Posterior cingulate gyrus (tissue), 11 donors: ENCODE results near the gene INPP5J.
"Not testable (repeated sequence)": the region's sequence is repeated elsewhere in the genome, so short reads cannot be mapped to it uniquely, and the experiment has no call there.

ENCODE experiments used
- DNase-seq, 10 donors: peaks; one replicate each; pipeline versions ENCODE4 v3.0.0 to v3.0.0-alpha.2; 2020 to 2021; ENCODE audit warnings: mixed read lengths in 3 of 10
- intact Hi-C: fragments of 100-400 bp; cut with DNase I; formaldehyde crosslinking; loops from one replicate; pipeline ENCODE4 v1.15.1; 2023

Gene INPP5J

DNA sequence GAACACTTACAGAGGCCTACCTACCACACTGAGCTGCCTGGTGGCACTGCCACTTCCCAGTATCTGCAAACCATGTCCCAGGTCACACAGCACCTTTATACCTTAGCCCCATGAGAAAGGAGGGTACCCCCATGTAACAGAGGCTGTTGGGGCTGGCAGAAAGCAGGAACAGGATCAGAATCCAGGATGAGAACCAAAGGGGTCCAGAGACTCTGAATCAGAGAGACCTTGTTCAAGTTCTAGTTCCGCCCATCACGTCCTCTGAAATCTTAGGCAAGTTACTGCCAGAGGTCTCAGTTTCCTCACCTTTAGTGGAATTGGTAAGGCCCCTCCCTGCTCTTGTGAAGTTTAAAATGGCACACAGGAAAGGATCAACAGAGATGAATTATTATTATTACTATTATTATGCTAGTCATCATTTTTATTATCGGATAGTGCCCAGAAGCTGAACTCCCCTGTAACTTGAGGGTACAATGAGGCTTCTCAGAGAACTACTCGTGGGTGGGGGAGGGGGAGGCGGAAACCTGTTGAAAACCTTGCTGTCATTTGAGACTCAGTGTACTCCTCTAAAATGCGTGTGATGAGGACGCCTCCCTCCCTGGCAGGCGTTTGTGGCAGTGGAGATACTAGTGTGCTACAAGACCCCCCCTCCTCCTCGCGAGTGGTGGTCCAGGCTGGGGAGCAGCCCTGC lies 24.7 kb upstream of the INPP5J start:
- intact Hi-C loops, result no loop called here

DNA sequence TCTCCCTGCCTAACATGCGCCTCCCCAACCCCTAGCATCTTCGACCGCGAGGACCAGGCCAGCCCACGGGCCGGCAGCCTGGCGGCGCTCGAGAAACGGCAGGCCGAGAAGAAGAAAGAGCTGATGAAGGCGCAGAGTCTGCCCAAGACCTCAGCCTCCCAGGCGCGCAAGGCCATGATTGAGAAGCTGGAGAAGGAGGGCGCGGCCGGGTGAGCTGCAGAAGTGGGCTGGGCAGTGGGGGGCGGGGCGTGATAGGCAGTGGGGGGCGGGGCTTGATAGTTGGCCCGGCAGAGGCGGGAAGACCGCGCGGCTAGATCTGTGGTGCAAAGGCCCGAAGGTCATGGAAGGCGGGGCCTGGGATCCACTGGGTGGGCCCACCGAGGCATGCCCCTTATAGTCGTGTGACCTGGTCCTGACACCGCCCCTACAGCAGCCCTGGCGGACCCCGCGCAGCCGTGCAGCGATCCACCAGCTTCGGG lies 24.1 kb upstream of the INPP5J start:
- DNase-seq, result peak in 3 of 10 donors; percentile 55 to 85 (median 80)

More for the DNA sequence above, 24.7 kb upstream of the INPP5J start:
- DNase-seq, result peak in 1 of 10 donors; percentile 40

DNA sequence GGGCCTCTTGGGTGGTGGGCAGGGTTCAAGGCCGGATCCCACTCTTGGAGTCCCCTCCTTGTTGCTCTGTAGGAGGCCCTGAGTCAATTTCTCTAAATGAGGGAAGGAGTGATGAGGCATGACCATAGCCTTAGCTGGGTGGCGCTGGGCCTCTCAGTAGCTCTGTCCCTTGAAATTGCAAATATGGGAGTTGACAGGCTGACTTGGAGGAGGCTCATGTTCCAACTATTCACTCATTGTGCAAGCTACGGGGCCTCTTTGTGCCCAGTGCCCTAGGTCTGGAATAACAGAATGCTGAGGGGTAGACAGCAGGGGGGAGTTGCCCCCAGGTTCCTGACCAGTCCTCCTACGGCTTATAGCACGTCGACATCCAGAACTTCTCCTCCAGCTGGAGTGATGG lies 23.4 kb upstream of the INPP5J start:
- peak in 1 of 10 donors; percentile 24 for DNase-seq
- intact Hi-C loops, result no loop called here

More for the DNA sequence above, 24.1 kb upstream of the INPP5J start:
- intact Hi-C loops, result no loop called here

DNA sequence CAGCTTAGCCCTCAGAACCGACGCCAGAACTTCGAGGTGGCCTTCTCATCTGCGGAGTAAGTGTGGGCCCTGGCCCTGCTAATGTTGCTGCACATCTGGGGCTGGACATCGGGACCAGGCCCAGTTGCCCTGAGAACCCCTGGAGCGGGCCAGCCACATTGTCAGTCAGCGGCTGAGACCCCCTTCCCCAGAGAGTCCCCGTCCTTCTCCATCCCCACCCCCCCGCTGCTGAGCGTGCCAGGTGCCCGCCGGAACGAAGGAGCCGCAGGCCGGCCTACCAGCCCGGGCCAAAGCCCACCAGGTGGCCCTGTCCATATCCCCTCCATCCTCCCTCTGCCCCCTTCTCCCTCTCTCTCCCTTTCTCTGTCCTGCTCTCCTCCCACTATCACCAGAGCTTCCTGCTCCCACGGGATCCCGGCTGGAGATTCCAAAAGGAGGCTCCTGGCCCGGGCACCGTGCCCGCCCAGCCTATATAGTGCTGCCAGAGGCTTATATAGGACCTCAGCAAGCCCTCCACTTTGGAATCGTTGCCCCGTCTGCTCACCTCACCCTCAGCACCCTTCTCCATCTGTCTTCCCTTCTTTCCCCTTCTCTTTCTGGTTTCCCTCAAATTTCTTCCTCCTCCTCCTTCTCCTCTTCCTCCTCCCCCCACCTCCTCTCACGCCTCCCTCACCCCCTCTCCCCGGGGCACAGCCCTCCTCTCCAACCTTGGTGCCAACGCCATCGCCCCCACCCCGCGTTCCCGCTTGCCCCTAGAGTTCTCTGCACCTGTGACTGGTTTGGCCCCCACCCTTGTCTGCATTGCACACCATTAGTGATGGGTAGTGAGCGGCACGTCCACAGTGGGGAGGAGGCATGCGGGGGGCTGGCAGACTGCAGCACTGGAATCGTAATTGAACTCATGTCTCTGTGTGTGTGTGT lies 22.7 kb upstream of the INPP5J start:
- intact Hi-C loops, result no loop called here

DNA sequence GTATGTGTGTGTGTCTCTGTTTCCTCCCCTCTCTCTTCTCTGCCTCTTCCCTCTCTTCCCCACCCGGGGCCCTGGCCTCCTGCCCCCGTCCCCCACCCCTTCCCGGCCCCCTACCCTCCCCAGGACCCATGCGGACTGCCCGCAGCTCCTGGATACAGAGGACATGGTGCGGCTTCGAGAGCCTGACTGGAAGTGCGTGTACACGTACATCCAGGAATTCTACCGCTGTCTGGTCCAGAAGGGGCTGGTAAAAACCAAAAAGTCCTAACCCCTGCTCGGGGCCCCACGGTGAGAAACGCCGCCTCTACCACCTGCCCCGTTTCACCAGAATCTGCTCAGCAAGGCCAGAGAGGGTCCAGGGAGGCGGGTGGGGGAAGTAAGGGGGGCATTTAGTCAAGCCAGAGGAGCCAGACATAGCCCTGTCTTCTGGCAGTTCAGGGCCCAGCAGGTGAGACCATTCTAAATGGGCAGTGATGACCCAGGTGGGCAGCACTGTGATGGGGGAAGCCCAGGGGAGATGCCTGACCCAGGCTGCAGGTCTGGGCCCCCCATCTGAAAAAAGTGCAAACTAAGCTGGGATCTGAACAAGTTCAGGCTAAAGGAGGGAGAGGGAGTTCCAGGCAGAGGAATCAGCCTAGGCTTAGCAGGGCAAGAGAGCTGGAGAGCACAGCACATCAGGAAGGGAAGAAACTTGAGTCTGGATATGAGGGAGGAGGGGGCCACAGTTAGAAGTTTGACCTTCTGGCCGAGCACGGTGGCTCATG lies 21.8 kb upstream of the INPP5J start:
- peak in 2 of 10 donors; percentile 54 to 63 for DNase-seq
- intact Hi-C loops, result no loop called here

More for the DNA sequence above, 22.7 kb upstream of the INPP5J start:
- peak in 3 of 10 donors; percentile 57 to 85 (median 59) for DNase-seq

DNA sequence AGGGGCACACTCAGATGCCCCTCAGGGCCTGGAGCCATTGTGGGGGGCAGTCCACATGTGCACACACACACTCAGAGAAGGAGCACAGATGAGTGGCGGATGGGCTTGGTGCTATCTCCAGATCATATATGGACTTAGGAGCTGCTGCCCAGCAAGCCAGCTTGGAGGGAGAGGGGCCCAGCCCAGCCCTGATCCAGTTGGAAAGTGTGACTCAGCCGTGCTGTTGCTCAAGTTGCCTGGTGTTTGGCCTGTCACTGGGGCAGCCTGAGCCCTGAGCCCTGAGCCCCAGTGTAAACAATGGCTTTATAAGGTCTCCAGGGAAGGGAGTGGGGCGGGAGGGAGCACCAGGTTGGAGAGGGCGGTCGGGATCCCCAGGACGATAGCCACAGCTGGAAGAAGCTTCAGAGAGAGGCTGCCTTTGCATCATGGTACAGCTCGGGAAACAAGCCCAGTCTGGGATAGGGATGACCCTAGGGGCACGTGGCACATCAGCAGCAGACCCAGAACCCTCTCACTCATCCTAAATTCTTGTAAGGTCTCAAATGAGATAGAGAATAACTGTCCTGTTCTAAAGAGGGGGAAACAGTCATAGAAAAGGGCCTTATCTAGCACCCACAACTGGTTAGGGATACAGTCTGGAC lies 20.2 kb upstream of the INPP5J start:
- DNase-seq, result peak in 2 of 10 donors; percentile 37 to 66
- intact Hi-C loops, result no loop called here

DNA sequence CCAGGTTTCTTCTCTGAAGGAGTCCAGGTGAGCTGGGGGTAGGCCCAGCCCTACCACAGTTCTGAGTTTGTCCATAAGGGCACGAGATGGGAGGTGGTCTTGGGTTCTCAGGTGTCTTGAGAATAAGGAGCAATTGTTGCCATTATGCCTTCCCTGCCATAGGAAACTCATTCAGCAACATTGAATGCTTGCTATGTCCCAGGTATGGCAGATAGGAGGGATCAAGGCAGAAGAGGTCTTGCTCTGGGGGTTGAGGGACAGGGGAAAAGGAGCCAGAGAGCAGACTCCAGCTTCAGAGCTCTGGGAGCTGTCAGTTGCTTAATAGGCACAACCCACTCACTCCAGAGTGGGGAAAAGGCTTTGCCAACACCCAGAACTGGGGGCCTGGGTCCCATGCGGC lies 19.7 kb upstream of the INPP5J start:
- DNase-seq, result peak in 2 of 10 donors; percentile 8 to 20
- intact Hi-C loops, result no loop called here

DNA sequence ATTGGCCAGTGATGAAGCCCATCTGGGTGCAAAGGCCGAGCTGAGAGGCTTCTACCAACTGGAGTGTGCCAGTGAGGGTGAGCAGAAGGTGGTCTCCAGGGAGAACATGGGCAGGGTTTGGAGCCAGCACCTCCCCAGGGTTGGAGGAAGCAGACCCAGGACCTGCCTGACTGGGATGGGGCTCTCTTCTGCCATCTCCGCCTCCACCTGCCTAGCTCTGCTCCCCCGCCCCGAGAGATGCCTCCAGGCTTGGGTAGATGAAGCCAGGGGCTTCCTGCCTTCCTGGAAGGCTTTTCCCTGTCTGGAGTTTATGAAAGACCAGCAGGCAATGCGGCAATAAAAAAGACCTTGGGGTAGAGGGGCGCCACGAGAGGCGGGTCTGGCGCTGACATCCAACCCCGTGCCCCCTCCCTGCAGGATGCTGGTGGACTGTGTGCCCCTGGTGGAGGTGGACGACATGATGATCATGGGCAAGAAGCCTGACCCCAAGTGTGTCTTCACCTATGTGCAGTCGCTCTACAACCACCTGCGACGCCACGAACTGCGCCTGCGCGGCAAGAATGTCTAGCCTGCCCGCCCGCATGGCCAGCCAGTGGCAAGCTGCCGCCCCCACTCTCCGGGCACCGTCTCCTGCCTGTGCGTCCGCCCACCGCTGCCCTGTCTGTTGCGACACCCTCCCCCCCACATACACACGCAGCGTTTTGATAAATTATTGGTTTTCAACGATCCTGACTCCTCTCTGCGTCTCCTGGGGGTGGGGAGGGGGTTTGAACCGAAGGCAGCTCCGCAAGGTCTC lies 18.7 kb upstream of the INPP5J start:
- intact Hi-C loops, result no loop called here
- DNase-seq, result peak in 7 of 10 donors; percentile 57 to 95 (median 68)

DNA sequence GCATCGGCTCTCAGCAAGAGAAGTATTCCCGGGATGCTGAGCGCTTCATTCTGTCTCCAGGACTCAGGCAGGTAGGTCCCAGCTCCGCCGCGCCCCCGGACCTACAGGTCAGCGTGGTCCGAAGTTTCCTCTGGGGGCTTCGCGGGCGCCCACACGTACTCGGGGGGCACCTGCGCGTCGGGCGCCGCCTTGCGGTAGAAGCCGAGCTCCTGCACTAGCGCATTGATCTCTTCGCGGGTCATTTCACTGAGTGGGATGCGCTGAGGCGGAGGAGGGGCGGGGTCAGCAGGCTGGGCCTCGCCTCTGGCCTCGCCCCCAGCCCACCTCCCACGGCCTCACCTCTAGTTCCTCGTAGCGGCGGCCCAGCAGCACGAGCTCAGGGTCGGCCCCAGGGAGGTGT lies 17.9 kb upstream of the INPP5J start:
- peak in 2 of 10 donors; percentile 66 to 73 for DNase-seq
- intact Hi-C loops, result loop anchor here (5.0 kb wide), 2 partner anchors 42 to 167 kb away; no protein-coding TSS in a partner anchor

DNA sequence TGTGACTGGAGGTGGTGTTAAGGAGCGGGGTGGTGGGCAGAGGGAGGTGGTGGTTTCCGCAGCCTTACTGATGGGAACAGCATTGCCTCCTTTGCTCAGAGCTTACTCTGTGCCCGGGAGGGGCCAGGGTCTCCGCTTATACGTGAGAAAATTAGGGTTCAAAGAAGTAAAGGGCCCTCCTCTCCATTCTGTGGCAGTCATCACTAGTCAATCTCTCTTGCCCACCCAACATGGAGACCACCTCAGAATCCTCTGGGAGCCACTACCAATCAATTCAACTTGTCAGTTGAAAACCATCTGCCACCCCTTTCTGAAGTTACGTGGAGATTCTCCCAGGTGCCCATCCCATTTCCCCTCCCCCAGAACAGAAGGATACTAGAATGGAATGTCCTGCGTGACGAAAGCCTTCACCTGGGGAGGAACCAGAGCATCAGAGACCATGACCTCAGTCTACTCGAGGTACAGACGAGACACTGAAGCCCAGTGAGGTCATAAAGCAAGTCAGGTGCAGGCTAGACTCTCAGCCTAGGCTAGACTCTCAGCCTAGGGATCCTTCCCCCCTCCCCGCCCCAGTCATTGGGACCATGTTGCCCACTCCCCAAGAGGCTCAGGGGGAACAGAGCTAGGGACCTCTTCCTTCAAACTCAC lies 17.4 kb upstream of the INPP5J start:
- peak in 2 of 10 donors; percentile 15 to 27 for DNase-seq
- intact Hi-C loops, result loop anchor here (5.0 kb wide), 2 partner anchors 42 to 167 kb away; no protein-coding TSS in a partner anchor

DNA sequence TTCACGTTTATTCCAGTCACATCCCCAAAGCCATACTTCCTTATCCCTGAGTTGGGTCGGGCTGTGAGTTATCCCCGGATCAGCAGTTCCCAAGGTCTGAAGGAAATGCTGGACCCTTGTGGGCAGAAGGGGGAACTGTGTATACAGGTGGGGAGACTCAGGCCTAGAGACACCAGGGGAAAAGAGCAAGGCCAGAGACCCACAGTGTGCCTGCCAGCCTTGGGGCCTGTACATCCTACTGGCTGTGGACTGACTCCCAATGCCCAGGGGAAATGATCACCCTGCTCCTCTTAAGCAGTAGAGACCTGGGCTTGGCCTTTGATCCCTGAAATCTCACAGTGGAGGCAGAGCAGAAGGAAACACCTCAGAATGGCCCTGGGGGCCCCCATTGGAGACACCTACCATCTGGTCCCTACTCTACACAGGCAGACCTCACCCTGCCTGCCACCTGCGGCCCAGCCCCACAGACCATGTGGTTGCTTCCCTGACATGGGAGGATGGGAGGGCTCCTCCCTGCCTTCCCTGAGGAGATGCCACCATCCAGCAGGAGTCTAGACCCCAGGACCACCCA lies 16.7 kb upstream of the INPP5J start:
- intact Hi-C loops, result loop anchor here (5.0 kb wide), 2 partner anchors 41 to 166 kb away; no protein-coding TSS in a partner anchor
- peak in 3 of 10 donors; percentile 65 to 70 (median 67) for DNase-seq

DNA sequence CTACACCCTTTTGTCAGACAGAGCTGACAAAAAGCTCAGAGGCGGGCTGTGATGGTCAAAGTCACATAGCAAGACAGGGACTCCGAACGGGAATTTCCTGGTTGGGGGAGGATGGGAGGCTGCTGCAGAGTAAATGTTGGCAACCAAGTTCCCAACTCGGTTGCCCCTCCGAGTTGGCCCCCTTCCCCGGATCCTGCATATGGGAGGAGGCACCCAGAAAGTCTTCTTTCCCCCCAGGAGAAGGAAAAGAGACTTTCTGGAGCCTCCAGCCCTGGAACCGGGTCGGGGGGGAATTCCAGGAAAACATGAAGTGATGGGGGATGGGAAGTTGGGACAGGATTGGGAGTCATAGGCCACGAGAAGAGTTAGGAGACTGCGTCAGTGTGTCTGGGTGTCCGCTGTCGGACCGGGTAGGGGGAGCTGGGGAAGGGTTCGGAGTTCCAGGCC lies 16.0 kb upstream of the INPP5J start:
- intact Hi-C loops, result loop anchor here (5.0 kb wide), 2 partner anchors 41 to 166 kb away; no protein-coding TSS in a partner anchor
- DNase-seq, result peak in 2 of 10 donors; percentile 66 to 68

DNA sequence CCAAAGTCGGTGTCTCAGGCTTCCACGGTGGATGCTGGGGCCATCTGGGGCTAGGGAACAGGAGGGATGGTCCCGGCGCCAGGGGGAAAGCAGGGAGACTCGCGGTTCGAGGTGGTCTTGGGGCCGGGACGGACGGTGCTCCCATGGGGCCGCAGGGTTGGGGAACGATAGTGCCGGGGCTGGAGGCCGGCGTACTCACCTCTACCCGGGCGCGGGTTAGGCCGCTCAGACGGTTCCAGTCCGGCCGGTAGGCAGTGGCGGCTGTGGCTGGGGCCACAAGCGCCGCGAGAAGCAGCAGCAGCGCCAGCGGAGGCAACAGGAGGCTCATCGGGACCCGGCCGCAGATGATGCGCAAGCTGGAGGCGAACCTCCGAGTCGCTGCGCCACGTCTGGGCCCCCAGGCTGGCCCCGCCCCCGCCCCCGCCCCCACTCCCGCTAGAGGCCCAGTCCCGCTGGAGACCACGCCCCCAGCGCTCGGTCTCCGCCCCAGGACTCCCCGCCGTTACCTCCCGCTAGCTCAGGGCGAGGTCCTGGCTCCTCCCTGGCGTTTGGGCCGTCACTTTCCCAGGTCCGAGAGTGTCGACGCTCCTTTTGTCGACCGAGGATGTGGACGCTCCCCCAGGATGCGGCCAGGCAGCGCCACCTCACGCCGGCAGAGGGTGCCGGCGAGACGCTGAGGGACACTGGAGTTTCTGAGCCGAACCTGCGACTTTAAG lies 15.4 kb upstream of the INPP5J start, which contains the start of gene SELENOM:
Gene SELENOM (minus strand): TSS at position 391 of the 716 bp plus-strand sequence. CDS start 63 bp downstream, at position 328.
- intact Hi-C loops, result loop anchor here (5.0 kb wide), 2 partner anchors 40 to 165 kb away; no protein-coding TSS in a partner anchor
- DNase-seq, result peak; percentile 82 to 99 (median 94)

DNA sequence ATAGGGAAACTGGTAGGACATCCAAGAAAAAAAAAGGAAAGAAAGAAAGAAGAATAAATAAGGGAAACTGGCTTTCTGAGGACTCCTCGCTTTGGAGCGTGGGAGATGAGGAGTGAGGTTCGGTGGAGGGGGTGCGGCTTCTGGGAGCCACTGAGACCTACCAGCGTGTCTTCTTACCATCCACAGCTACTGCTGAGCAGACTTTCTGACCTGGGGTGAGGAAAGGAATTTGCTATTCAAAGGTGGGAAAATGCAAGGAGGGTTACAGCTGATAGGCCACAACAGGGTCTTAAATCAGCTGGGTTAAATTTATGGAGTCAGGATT lies 14.9 kb upstream of the INPP5J start:
- intact Hi-C loops, result loop anchor here (5.0 kb wide), 2 partner anchors 39 to 164 kb away; no protein-coding TSS in a partner anchor
- no peak for DNase-seq

DNA sequence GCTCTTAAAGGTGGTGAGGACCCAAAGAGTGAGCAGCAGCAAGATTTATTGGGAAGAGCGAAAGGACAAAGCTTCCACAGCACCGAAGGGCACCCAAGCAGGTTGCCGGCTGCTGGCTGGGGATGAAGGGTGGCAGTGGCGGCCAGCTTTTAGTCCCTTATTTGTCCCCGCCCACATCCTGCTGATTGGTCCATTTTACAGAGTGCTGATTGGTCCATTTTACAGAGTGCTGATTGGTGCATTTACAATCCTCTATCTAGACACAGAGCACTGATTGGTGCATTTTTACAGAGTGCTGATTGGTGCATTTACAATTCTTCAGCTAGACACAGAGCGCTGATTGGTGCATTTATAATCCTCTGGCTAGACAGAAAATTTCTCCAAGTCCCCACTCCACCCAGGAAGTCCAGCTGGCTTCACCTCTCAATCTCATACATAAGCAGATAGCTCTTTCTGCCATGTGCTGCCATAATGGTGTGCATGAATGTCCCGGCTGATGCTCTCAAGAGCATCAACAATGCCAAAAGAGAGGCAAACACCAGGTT lies 10.1 kb upstream of the INPP5J start:
- intact Hi-C loops, result not testable (repeated sequence)
- peak in 1 of 10 donors; percentile 51 for DNase-seq

DNA sequence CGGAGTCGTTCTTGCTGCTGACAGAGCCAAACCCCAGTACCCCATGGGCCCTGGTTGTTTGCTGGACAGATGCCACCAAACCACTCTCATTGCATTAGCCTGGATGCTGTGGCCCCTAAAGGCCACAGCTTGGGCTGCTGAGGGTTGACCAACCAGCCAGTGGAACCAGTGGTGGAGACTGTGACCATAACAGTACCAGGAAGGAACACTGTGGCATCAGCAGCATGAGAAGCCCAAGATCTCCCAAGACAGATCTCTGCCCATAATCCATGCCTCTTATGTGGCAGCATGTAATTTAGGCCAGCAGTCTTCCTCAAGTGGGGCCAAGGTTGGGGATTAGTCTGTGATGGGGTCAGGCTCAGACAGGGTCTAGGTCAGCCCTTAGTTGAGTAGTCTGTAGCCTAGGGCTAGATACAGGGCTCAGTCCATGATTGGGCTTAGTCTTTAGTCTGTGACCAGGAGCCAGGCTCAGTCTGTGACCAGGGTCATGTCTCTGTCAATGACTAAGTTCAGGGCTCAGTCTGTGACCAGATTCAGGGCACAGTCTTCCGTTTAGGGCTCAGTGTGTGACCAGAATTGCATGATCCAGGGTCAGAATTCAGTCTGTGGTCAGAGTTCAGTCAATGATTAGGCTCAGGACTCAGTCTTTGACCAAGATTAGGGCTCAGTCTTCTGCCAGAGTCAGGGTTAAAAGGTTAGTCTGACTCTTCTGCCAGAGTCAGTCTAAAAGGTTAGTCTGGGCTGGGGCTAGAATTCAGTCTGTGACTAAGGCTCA lies 4.5 kb upstream of the INPP5J start:
- intact Hi-C loops, result no loop called here
- DNase-seq, result peak in 1 of 10 donors; percentile 54
